K562 (cell line): Measurements from ENCODE around the gene NVL. TPM values are rescaled to one million over a fixed set of nuclear protein-coding genes. Genes with fewer than 3 reads are reported as not detected.

Source experiments
- CC2D1A ChIP-seq: fragments of 450-650 bp; IDR thresholded peaks from 2 replicates; pipeline ENCODE4 v1.6.1; 2017; ENCODE audit warnings: mild to moderate bottlenecking
- DPF2 ChIP-seq: fragments of 450-650 bp; IDR thresholded peaks from 2 replicates; pipeline ENCODE4 v1.6.1; 2016
- EP400 ChIP-seq: fragments of 450-650 bp; IDR thresholded peaks from 2 replicates; pipeline ENCODE4 v1.6.1; 2017; ENCODE audit warnings: antibody characterized with exemption, mild to moderate bottlenecking, moderate library complexity
- ETV6 ChIP-seq, 3 experiments: fragments of 150-350 bp in 1 of 3; sonication (generic) in 1 of 3; formaldehyde crosslinking in 1 of 3; IDR thresholded peaks; 2 replicates each; pipeline versions ENCODE4 v1.6.1 to v1.8.0; 2014 to 2022; ENCODE audit warnings: borderline replicate concordance in 2 of 3, low read depth in 2 of 3, antibody characterized with exemption in 1 of 3, low read length in 1 of 3, mild to moderate bottlenecking in 1 of 3, missing genetic modification reagents in 1 of 3
- FUS ChIP-seq: fragments of 200-400 bp; formaldehyde crosslinking; optimal IDR thresholded peaks from 2 replicates; pipeline ENCODE3; 2017; ENCODE audit warnings: low read depth, low read length
- GTF2F1 ChIP-seq: IDR thresholded peaks from 2 replicates; pipeline ENCODE4 v1.6.1; 2011; ENCODE audit warnings: low read depth, low read length, improper control_type of control experiment
- HDAC3 ChIP-seq: fragments of 450-650 bp; IDR thresholded peaks from 2 replicates; pipeline ENCODE4 v1.6.1; 2018; ENCODE audit warnings: borderline replicate concordance, mild to moderate bottlenecking, moderate library complexity; ENCODE audit not compliant: partially characterized antibody
- MEIS2 ChIP-seq: fragments of 450-650 bp; IDR thresholded peaks from 2 replicates; pipeline ENCODE4 v1.6.1; 2014; ENCODE audit warnings: mild to moderate bottlenecking; ENCODE audit not compliant: partially characterized antibody
- MTA1 ChIP-seq: fragments of 450-650 bp; IDR thresholded peaks from 2 replicates; pipeline ENCODE4 v1.6.1; 2017; ENCODE audit warnings: borderline replicate concordance
- MTA3 ChIP-seq: fragments of 450-650 bp; formaldehyde crosslinking; IDR thresholded peaks from 2 replicates; pipeline ENCODE4 v1.6.1; 2017; ENCODE audit warnings: mild to moderate bottlenecking, borderline replicate concordance
- NCOA6 ChIP-seq: fragments of 450-650 bp; IDR thresholded peaks from 2 replicates; pipeline ENCODE4 v1.6.1; 2017; ENCODE audit warnings: mild to moderate bottlenecking
- NFE2 ChIP-seq: IDR thresholded peaks from 2 replicates; pipeline ENCODE4 v1.6.1; 2014; ENCODE audit warnings: antibody characterized with exemption, low read depth
- NFRKB ChIP-seq: fragments of 450-650 bp; IDR thresholded peaks from 2 replicates; pipeline ENCODE4 v1.6.1; 2016; ENCODE audit warnings: low read depth
- NR2C1 ChIP-seq, 2 experiments: fragments of 450-650 bp; IDR thresholded peaks; 2 replicates each; pipeline ENCODE4 v1.6.1; 2017; ENCODE audit warnings: mild to moderate bottlenecking in 2 of 2, antibody characterized with exemption in 1 of 2, inconsistent platforms in 1 of 2, missing compliant biosample characterization in 1 of 2, missing genetic modification characterization in 1 of 2
- POLR2AphosphoS5 ChIP-seq: IDR thresholded peaks from 2 replicates; pipeline ENCODE4 v1.6.1; 2011; ENCODE audit warnings: mild to moderate bottlenecking, low read depth, low read length, moderate library complexity; ENCODE audit not compliant: control insufficient read depth, insufficient read depth
- SIN3A ChIP-seq, 2 experiments: fragments of 150-350 bp in 1 of 2; IDR thresholded peaks; 2 replicates each; pipeline ENCODE4 v1.6.1; 2011 to 2016; ENCODE audit warnings: borderline replicate concordance in 2 of 2, low read depth in 2 of 2, low read length in 2 of 2, mild to moderate bottlenecking in 2 of 2, moderate library complexity in 2 of 2; ENCODE audit not compliant: control insufficient read depth in 1 of 2
- TAF7 ChIP-seq: fragments of 450-650 bp; IDR thresholded peaks from 2 replicates; pipeline ENCODE4 v1.6.1; 2016; ENCODE audit warnings: missing genetic modification characterization, missing compliant biosample characterization
- TAF9B ChIP-seq: fragments of 450-650 bp; IDR thresholded peaks from 2 replicates; pipeline ENCODE4 v1.6.1; 2018; ENCODE audit warnings: mild to moderate bottlenecking; ENCODE audit not compliant: partially characterized antibody
- U2AF1 ChIP-seq: fragments of 200-400 bp; formaldehyde crosslinking; optimal IDR thresholded peaks from 2 replicates; pipeline ENCODE3; 2017; ENCODE audit warnings: mild to moderate bottlenecking, low read depth, low read length, moderate library complexity
- XRCC3 ChIP-seq: fragments of 450-650 bp; IDR thresholded peaks from 2 replicates; pipeline ENCODE4 v1.6.1; 2017; ENCODE audit warnings: mild to moderate bottlenecking, moderate library complexity
- ZNF146 ChIP-seq: IDR thresholded peaks from one replicate; pipeline ENCODE4 v1.6.1; 2018; ENCODE audit warnings: missing compliant biosample characterization; ENCODE audit not compliant: unreplicated experiment
- ZNF24 ChIP-seq: fragments of 450-650 bp; IDR thresholded peaks from 2 replicates; pipeline ENCODE4 v1.6.1; 2016
- ZNF644 ChIP-seq: fragments of 200-800 bp; sonication (Bioruptor generic); IDR thresholded peaks from 2 replicates; pipeline ENCODE4 v1.6.1; 2016; ENCODE audit warnings: low read depth, missing genetic modification characterization, missing compliant biosample characterization
- polyA plus RNA-seq, 8 experiments: library from polyadenylated mRNA; depleted of rRNA in 4 of 8; stranded (reverse) in 5 of 8; unstranded in 3 of 8; fragments of >200 nt; fragmentation: Nextera tagmentation in 2 of 8; fragmentation: Illumina TruSeq in 1 of 8; extraction: Ambion mirVana in 2 of 8; extraction: Trizol in 1 of 8; gene quantifications; 2 replicates each; pipeline versions ENCODE4 v1.2.1 to v1.2.3, GENCODE V29; 2011 to 2014; ENCODE audit warnings: inconsistent platforms in 1 of 8, missing spikeins in 1 of 8
- total RNA-seq, 7 experiments: library from RNA; depleted of rRNA in 6 of 7; stranded (reverse); fragments of >200 nt in 6 of 7; fragmentation: Illumina TruSeq in 2 of 7; extraction: Trizol in 2 of 7; gene quantifications; 2 replicates each; pipeline versions ENCODE4 v1.2.1 to v1.2.3, GENCODE V29; 2011 to 2021; ENCODE audit warnings: low replicate concordance in 1 of 7
- TF ChIP-seq, protein P1 (sequence below): fragments of 250-450 bp; sonication (Bioruptor Pico); IDR thresholded peaks from 2 replicates; pipeline ENCODE4 v1.4.0; 2020; ENCODE audit warnings: mild to moderate bottlenecking, moderate library complexity

The NVL gene
- total and polyA plus RNA-seq, 9 of the 15 experiments (the other 6 are each of a cell fraction or from before 2014, with no cell fraction given): 32.5 to 86.6 (median 62.9) TPM

- peak; percentile 62 for TF ChIP-seq POLR2AphosphoS5
- peak; percentile 75; the same call in 1 of the 2 replicates for TF ChIP-seq MTA3
- TF ChIP-seq SIN3A (IDR thresholded peaks at IDR 0.05; ENCODE audit: borderline replicate concordance in 2 of 2, control insufficient read depth in 1 of 2, low read depth in 2 of 2, low read length in 2 of 2): peak; percentile 61 to 90
- TF ChIP-seq HDAC3: peak; percentile 80
- no peak for TF ChIP-seq XRCC3
- peak; percentile 89 for TF ChIP-seq NFRKB
- peak; percentile 78; the same call in 1 of the 2 replicates for TF ChIP-seq ZNF24
- TF ChIP-seq U2AF1: no peak
- TF ChIP-seq FUS: no peak
- peak; percentile 78 for TF ChIP-seq CC2D1A
- TF ChIP-seq EP400: peak; percentile 96
- peak; percentile 97 for TF ChIP-seq NFE2
- TF ChIP-seq GTF2F1: peak; percentile 58; the same call in 1 of the 2 replicates
- TF ChIP-seq, protein P1, sequence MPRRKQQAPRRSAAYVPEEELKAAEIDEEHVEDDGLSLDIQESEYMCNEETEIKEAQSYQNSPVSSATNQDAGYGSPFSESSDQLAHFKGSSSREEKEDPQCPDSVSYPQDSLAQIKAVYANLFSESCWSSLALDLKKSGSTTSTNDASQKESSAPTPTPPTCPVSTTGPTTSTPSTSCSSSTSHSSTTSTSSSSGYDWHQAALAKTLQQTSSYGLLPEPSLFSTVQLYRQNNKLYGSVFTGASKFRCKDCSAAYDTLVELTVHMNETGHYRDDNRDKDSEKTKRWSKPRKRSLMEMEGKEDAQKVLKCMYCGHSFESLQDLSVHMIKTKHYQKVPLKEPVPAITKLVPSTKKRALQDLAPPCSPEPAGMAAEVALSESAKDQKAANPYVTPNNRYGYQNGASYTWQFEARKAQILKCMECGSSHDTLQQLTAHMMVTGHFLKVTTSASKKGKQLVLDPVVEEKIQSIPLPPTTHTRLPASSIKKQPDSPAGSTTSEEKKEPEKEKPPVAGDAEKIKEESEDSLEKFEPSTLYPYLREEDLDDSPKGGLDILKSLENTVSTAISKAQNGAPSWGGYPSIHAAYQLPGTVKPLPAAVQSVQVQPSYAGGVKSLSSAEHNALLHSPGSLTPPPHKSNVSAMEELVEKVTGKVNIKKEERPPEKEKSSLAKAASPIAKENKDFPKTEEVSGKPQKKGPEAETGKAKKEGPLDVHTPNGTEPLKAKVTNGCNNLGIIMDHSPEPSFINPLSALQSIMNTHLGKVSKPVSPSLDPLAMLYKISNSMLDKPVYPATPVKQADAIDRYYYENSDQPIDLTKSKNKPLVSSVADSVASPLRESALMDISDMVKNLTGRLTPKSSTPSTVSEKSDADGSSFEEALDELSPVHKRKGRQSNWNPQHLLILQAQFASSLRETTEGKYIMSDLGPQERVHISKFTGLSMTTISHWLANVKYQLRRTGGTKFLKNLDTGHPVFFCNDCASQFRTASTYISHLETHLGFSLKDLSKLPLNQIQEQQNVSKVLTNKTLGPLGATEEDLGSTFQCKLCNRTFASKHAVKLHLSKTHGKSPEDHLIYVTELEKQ (CRISPR knock-in tag): peak; percentile 67; the same call in 1 of the 2 replicates
- peak; percentile 55 for TF ChIP-seq NR2C1 (IDR thresholded peaks at IDR 0.05)
- peak; percentile 51 for TF ChIP-seq NR2C1 (tag; IDR thresholded peaks at IDR 0.05)
- TF ChIP-seq TAF7 (tag): peak; percentile 11; the same call in 1 of the 2 replicates
- TF ChIP-seq ETV6 (IDR thresholded peaks at IDR 0.05; ENCODE audit: borderline replicate concordance in 1 of 2, low read depth in 2 of 2, low read length in 1 of 2): peak in 1 of 2 experiments; percentile 64; a peak in 1 of 4 replicates
- no peak for TF ChIP-seq ETV6 (CRISPR knock-in tag; IDR thresholded peaks at IDR 0.05; ENCODE audit: borderline replicate concordance)
- TF ChIP-seq DPF2: peak; percentile 55
- 0 out of 2 replicates have a peak, but pooled peaks have one; percentile 9 for TF ChIP-seq NCOA6
- no peak for TF ChIP-seq ZNF146
- peak; percentile 9 for TF ChIP-seq MEIS2
- no peak; the same call in none of the 2 replicates for TF ChIP-seq ZNF644
- TF ChIP-seq MTA1: peak; percentile 93
- TF ChIP-seq TAF9B: peak; percentile 83
Observed at GRCh38 chr1:224329842-224330753, at the start of gene NVL (continued).
